ENCODE results near the gene STK17A. TPM values are rescaled to one million over a fixed set of nuclear protein-coding genes. Genes with fewer than 3 reads are reported as not detected.
A peak's percentile ranks its signal among the peaks of the same experiment; 100 is the strongest.

Gene STK17A
- polyA plus RNA-seq, 1 of the 3 experiments (the other 2 are of a cell fraction): 47.8 TPM

DNA sequence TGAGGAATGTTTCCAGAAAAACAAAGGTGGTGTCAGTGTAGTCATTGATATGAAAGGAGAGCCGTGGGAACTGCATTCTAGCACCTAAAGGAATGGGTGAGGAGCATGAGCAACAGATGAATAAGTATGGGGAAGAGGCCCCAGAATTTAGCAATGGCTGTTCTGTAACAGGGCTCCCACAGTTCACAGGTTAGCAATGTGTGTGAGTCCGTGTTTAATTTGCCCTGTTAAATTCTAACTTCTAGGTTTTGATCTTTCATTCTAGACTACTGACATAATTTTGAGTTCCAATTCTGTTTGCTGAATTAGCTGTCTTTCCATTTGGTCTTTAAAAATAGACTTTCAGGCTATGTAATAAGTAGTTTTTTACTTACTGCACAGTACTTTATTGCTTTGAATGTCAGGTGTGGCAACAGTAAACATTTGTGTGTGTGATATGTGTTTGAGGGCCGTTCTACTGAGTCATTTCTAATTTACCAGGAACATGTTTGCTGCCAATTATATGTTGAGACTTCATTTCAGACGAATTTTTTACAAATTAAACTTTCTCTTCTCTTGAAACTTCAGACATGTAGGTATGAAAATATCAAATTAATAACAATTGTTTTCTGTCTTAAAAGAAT lies 8.8 kb downstream of the STK17A start:
- no peak for DNase-seq
- peak overlapping the region; percentile 21; the same call in 1 of the 2 replicates for H3K4me2 ChIP-seq
- POLR2A ChIA-PET: no interaction called here

DNA sequence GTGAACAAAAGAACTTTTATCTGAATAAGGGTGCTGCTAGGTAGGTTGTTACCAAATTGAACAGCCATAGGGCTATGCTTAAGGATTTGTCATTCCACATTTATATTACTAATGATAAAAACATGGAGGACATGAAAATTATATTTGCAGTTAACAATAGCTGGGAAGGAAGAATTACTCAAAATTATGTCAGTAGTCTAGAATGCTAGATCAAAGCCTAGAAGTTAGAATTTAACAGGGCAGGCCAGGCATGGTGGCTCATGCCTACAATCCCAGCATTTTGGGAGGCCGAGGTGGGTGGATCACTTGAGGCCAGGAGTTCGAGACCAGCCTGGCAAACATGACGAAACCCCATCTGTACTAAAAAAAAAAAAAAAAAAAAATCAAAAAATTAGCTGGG lies 9.4 kb downstream of the STK17A start:
- Histone ChIP-seq H3K9me3 (no peaks in the 10 kb centered on the region), H4K20me1 (ENCODE audit: insufficient read depth) (peaks cover 100% of the 10 kb centered on the region), H3K4me2 (0 out of 2 replicates have a peak overlapping the region, but pooled peaks have one; percentile 21), H3K36me3 (replicated peaks in 1 of 2; ENCODE audit: control insufficient read depth in 1 of 2, insufficient read depth in 2 of 2, low read length in 1 of 2) (peaks cover 16 to 48% of the 10 kb centered on the region in 2 experiments), H2AFZ (ENCODE audit: low read depth) (no peak overlapping the region), H3K9me2 (no peaks in the 10 kb centered on the region), H3K27ac (ENCODE audit: low read depth in 2 of 2, low read length in 1 of 2) (peak overlapping the region in 1 of 2 experiments; percentile 46; a peak in 2 of 4 replicates), H3K4me1 (ENCODE audit: control insufficient read depth in 1 of 2, insufficient read depth in 2 of 2, low read depth in 1 of 2, low read length in 1 of 2) (peaks cover 0 to 24% of the 10 kb centered on the region in 2 experiments; a peak in 2 of 4 replicates), H3K4me3 (ENCODE audit: low read depth in 2 of 2, low read length in 1 of 2) (no peak overlapping the region), H3K9ac (no peak overlapping the region), H3K27me3 (ENCODE audit: insufficient read depth) (no peaks in the 10 kb centered on the region), H3K79me2 (ENCODE audit: insufficient read depth) (peaks cover 100% of the 10 kb centered on the region), H3F3A (replicated peaks; ENCODE audit: insufficient read depth) (peaks cover 24% of the 10 kb centered on the region)
- ChIA-PET CTCF (interaction anchor here (1.5 to 3.2 kb wide), 2 partner anchors 10 to 106 kb away, joined by 4 to 27 read pairs; partner anchors contain the start of gene STK17A), POLR2A (no interaction called here)
- WGBS (ENCODE audit: low lambda C conversion rate): 95% methylated on average over 3 of the region's 3 CpGs
- no peak for DNase-seq
- 0 out of 2 replicates have a peak, but pooled peaks have one; percentile 13 for TF ChIP-seq YY1 (IDR thresholded peaks at IDR 0.05; ENCODE audit: low read depth)
- TF ChIP-seq NFIC (IDR thresholded peaks at IDR 0.05; ENCODE audit: borderline replicate concordance): no peak
- no peak for TF ChIP-seq POLR2AphosphoS5 (IDR thresholded peaks at IDR 0.05; ENCODE audit: low read depth, low read length)
- TF ChIP-seq, protein P1, sequence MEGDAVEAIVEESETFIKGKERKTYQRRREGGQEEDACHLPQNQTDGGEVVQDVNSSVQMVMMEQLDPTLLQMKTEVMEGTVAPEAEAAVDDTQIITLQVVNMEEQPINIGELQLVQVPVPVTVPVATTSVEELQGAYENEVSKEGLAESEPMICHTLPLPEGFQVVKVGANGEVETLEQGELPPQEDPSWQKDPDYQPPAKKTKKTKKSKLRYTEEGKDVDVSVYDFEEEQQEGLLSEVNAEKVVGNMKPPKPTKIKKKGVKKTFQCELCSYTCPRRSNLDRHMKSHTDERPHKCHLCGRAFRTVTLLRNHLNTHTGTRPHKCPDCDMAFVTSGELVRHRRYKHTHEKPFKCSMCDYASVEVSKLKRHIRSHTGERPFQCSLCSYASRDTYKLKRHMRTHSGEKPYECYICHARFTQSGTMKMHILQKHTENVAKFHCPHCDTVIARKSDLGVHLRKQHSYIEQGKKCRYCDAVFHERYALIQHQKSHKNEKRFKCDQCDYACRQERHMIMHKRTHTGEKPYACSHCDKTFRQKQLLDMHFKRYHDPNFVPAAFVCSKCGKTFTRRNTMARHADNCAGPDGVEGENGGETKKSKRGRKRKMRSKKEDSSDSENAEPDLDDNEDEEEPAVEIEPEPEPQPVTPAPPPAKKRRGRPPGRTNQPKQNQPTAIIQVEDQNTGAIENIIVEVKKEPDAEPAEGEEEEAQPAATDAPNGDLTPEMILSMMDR (IDR thresholded peaks at IDR 0.05): no peak

More for the DNA sequence above, 8.8 kb downstream of the STK17A start:
- peaks cover 12 to 42% of the 10 kb centered on the region in 2 experiments for H3K36me3 ChIP-seq (replicated peaks in 1 of 2; ENCODE audit: control insufficient read depth in 1 of 2, insufficient read depth in 2 of 2, low read length in 1 of 2)
- no peak overlapping the region for H3K9ac ChIP-seq
- H2AFZ ChIP-seq (ENCODE audit: low read depth): no peak overlapping the region
- peaks cover 100% of the 10 kb centered on the region for H3K79me2 ChIP-seq (ENCODE audit: insufficient read depth)
- CTCF ChIA-PET: interaction anchor here (1.0 to 3.2 kb wide), 4 partner anchors 9 to 127 kb away, joined by 3 to 27 read pairs (median 4); partner anchors contain the start of gene STK17A
- H3K27me3 ChIP-seq (ENCODE audit: insufficient read depth): no peaks in the 10 kb centered on the region
- peaks cover 0 to 28% of the 10 kb centered on the region in 2 experiments; a peak in 2 of 4 replicates for H3K4me1 ChIP-seq (ENCODE audit: control insufficient read depth in 1 of 2, insufficient read depth in 2 of 2, low read depth in 1 of 2, low read length in 1 of 2)
- no peaks in the 10 kb centered on the region for H3K9me2 ChIP-seq
- no peak overlapping the region for H3K4me3 ChIP-seq (ENCODE audit: low read depth in 2 of 2, low read length in 1 of 2)
- peaks cover 26% of the 10 kb centered on the region for H3F3A ChIP-seq (replicated peaks; ENCODE audit: insufficient read depth)
- TF ChIP-seq FOSL2 (IDR thresholded peaks at IDR 0.05; ENCODE audit: borderline replicate concordance, low read depth) (0 out of 2 replicates have a peak, but pooled peaks have one; percentile 3), SMC3 (IDR thresholded peaks at IDR 0.05; ENCODE audit: low read depth, low read length) (no peak)
- no peaks in the 10 kb centered on the region for H3K9me3 ChIP-seq
- peak overlapping the region in 1 of 2 experiments; percentile 46; a peak in 2 of 4 replicates for H3K27ac ChIP-seq (ENCODE audit: low read depth in 2 of 2, low read length in 1 of 2)
- H4K20me1 ChIP-seq (ENCODE audit: insufficient read depth): peaks cover 100% of the 10 kb centered on the region
- 58% methylated on average over 4 of the region's 4 CpGs for WGBS (ENCODE audit: low lambda C conversion rate)

DNA sequence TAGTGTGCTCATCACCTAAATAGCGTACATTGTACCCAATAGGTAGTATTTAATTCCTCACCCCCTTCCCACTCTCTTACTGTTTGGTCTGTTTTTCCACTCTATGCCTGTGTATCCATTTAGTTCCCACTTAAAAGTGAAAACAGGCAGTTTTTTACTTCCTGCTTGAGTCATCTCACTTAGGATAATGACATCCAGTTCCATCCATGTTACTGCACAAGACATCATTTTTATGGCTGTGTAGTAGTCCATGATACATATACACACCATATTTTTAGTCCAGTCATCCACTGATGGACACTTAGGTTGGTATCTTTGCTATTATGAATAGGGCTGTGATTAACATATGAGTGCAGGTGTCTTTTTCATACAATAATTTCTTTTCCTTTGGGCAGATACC lies 10.1 kb downstream of the STK17A start:
- Histone ChIP-seq H3K36me3 (replicated peaks in 1 of 2; ENCODE audit: control insufficient read depth in 1 of 2, insufficient read depth in 2 of 2, low read length in 1 of 2) (peaks cover 16 to 55% of the 10 kb centered on the region in 2 experiments), H2AFZ (ENCODE audit: low read depth) (no peak overlapping the region), H3K79me2 (ENCODE audit: insufficient read depth) (peaks cover 100% of the 10 kb centered on the region), H3K9ac (no peak overlapping the region), H4K20me1 (ENCODE audit: insufficient read depth) (peaks cover 100% of the 10 kb centered on the region), H3K27ac (ENCODE audit: low read depth in 2 of 2, low read length in 1 of 2) (peak overlapping the region in 1 of 2 experiments; percentile 46; a peak in 2 of 4 replicates), H3K4me3 (ENCODE audit: low read depth in 2 of 2, low read length in 1 of 2) (no peak overlapping the region), H3K4me1 (ENCODE audit: control insufficient read depth in 1 of 2, insufficient read depth in 2 of 2, low read depth in 1 of 2, low read length in 1 of 2) (peaks cover 0 to 19% of the 10 kb centered on the region in 2 experiments; a peak in 2 of 4 replicates), H3K9me3 (no peaks in the 10 kb centered on the region), H3K4me2 (no peak overlapping the region), H3F3A (replicated peaks; ENCODE audit: insufficient read depth) (peaks cover 26% of the 10 kb centered on the region), H3K9me2 (no peaks in the 10 kb centered on the region), H3K27me3 (ENCODE audit: insufficient read depth) (no peaks in the 10 kb centered on the region)
- ChIA-PET CTCF (interaction anchor here (3.2 kb wide), 1 partner anchor 11 kb away, joined by 27 read pairs; the partner anchor contains the start of gene STK17A), POLR2A (no interaction called here)
- 92% methylated on average over 1 of the region's 1 CpG for WGBS (ENCODE audit: low lambda C conversion rate)
- DNase-seq: no peak
- TF ChIP-seq FOXJ3 (CRISPR knock-in tag; IDR thresholded peaks at IDR 0.05): no peak
- TF ChIP-seq FOXM1 (IDR thresholded peaks at IDR 0.05; ENCODE audit: low read depth): no peak
- TF ChIP-seq, protein P2, sequence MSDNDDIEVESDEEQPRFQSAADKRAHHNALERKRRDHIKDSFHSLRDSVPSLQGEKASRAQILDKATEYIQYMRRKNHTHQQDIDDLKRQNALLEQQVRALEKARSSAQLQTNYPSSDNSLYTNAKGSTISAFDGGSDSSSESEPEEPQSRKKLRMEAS (IDR thresholded peaks at IDR 0.05; ENCODE audit: low read depth): no peak
- no peak for TF ChIP-seq RXRA (IDR thresholded peaks at IDR 0.05; ENCODE audit: borderline replicate concordance, low read depth)
- no peak for TF ChIP-seq JUND (IDR thresholded peaks at IDR 0.05)
- TF ChIP-seq, protein P3, sequence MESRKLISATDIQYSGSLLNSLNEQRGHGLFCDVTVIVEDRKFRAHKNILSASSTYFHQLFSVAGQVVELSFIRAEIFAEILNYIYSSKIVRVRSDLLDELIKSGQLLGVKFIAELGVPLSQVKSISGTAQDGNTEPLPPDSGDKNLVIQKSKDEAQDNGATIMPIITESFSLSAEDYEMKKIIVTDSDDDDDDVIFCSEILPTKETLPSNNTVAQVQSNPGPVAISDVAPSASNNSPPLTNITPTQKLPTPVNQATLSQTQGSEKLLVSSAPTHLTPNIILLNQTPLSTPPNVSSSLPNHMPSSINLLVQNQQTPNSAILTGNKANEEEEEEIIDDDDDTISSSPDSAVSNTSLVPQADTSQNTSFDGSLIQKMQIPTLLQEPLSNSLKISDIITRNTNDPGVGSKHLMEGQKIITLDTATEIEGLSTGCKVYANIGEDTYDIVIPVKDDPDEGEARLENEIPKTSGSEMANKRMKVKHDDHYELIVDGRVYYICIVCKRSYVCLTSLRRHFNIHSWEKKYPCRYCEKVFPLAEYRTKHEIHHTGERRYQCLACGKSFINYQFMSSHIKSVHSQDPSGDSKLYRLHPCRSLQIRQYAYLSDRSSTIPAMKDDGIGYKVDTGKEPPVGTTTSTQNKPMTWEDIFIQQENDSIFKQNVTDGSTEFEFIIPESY (IDR thresholded peaks at IDR 0.05; ENCODE audit: borderline replicate concordance, low read depth): no peak
- TF ChIP-seq, protein P4, sequence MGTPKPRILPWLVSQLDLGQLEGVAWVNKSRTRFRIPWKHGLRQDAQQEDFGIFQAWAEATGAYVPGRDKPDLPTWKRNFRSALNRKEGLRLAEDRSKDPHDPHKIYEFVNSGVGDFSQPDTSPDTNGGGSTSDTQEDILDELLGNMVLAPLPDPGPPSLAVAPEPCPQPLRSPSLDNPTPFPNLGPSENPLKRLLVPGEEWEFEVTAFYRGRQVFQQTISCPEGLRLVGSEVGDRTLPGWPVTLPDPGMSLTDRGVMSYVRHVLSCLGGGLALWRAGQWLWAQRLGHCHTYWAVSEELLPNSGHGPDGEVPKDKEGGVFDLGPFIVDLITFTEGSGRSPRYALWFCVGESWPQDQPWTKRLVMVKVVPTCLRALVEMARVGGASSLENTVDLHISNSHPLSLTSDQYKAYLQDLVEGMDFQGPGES (IDR thresholded peaks at IDR 0.05; ENCODE audit: low read depth, low read length): no peak
- TF ChIP-seq MEF2A (IDR thresholded peaks at IDR 0.05; ENCODE audit: borderline replicate concordance, low read depth): no peak
